Endothelial cell (in vitro differentiated cells): Measurements from ENCODE around the gene UGGT2. TPM values are rescaled to one million over a fixed set of nuclear protein-coding genes. Genes with fewer than 3 reads are reported as not detected.

ENCODE experiments used
- DNase-seq: peaks from one replicate; pipeline ENCODE4 v3.0.0; 2021; ENCODE audit warnings: low spot score
- H3K27ac Mint-ChIP-seq: one replicate; pipeline ENCODE4 v1.8.0; 2021; ENCODE audit warnings: mixed read lengths, inconsistent platforms; ENCODE audit not compliant: unreplicated experiment
- H3K27me3 Mint-ChIP-seq: one replicate; pipeline ENCODE4 v1.8.0; 2021; ENCODE audit warnings: mild to moderate bottlenecking, moderate library complexity, mixed read lengths, inconsistent platforms; ENCODE audit not compliant: unreplicated experiment
- H3K36me3 Mint-ChIP-seq: one replicate; pipeline ENCODE4 v1.8.0; 2021; ENCODE audit warnings: mild to moderate bottlenecking, low read depth, mixed read lengths, inconsistent platforms; ENCODE audit not compliant: unreplicated experiment
- H3K4me1 Mint-ChIP-seq: one replicate; pipeline ENCODE4 v1.8.0; 2021; ENCODE audit warnings: mild to moderate bottlenecking, mixed read lengths, inconsistent platforms; ENCODE audit not compliant: unreplicated experiment
- H3K4me3 Mint-ChIP-seq: one replicate; pipeline ENCODE4 v1.8.0; 2021; ENCODE audit warnings: mild to moderate bottlenecking, mixed read lengths, inconsistent platforms; ENCODE audit not compliant: unreplicated experiment
- H3K9me3 Mint-ChIP-seq: one replicate; pipeline ENCODE4 v1.8.0; 2021; ENCODE audit warnings: mixed read lengths, inconsistent platforms; ENCODE audit not compliant: unreplicated experiment
- total RNA-seq: library from RNA; stranded (reverse); fragmentation: NEBNext Ultra II Directional; extraction: Animal tissue kit (Norgen Biotek cat#: 25700); gene quantifications from one replicate; pipeline ENCODE4 v1.2.1, GENCODE V29; 2021; ENCODE audit not compliant: unreplicated experiment
- TF ChIP-seq, protein P1 (sequence below): fragments of 200-600 bp; sonication (generic); IDR thresholded peaks from one replicate; pipeline ENCODE4 v1.5.0; 2021; ENCODE audit warnings: antibody characterized with exemption; ENCODE audit not compliant: unreplicated experiment

UGGT2 gene
- total RNA-seq, 1 donor from 2014 or later, result 23.7 TPM

- Mint-ChIP-seq H3K36me3 (peaks cover 11% of the 10 kb centered on the region), H3K27me3 (no peaks in the 10 kb centered on the region), H3K4me1 (peaks cover 6% of the 10 kb centered on the region), H3K9me3 (no peaks in the 10 kb centered on the region), H3K27ac (no peak overlapping the region), H3K4me3 (no peak overlapping the region)
- TF ChIP-seq, protein P1, sequence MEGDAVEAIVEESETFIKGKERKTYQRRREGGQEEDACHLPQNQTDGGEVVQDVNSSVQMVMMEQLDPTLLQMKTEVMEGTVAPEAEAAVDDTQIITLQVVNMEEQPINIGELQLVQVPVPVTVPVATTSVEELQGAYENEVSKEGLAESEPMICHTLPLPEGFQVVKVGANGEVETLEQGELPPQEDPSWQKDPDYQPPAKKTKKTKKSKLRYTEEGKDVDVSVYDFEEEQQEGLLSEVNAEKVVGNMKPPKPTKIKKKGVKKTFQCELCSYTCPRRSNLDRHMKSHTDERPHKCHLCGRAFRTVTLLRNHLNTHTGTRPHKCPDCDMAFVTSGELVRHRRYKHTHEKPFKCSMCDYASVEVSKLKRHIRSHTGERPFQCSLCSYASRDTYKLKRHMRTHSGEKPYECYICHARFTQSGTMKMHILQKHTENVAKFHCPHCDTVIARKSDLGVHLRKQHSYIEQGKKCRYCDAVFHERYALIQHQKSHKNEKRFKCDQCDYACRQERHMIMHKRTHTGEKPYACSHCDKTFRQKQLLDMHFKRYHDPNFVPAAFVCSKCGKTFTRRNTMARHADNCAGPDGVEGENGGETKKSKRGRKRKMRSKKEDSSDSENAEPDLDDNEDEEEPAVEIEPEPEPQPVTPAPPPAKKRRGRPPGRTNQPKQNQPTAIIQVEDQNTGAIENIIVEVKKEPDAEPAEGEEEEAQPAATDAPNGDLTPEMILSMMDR, result no peak
- DNase-seq, result no peak
These were observed 32.3 kb downstream of the UGGT2 start for GRCh38 chr13:96020931-96021330.

- no peaks in the 10 kb centered on the region for H3K9me3 Mint-ChIP-seq
- TF ChIP-seq, protein P1, result peak; percentile 62
- H3K4me3 Mint-ChIP-seq, result no peak overlapping the region
- no peak overlapping the region for H3K27ac Mint-ChIP-seq
- DNase-seq, result peak; percentile 55
- no peaks in the 10 kb centered on the region for H3K27me3 Mint-ChIP-seq
- H3K4me1 Mint-ChIP-seq, result peaks cover 6% of the 10 kb centered on the region
- H3K36me3 Mint-ChIP-seq, result peaks cover 14% of the 10 kb centered on the region
These were observed 33.0 kb downstream of the UGGT2 start for GRCh38 chr13:96020155-96020575.

GRCh38 chr13:96018135-96018534 is 35.1 kb downstream of the UGGT2 start:
- no peaks in the 10 kb centered on the region for H3K27me3 Mint-ChIP-seq
- DNase-seq, result no peak
- H3K36me3 Mint-ChIP-seq, result peaks cover 14% of the 10 kb centered on the region
- TF ChIP-seq, protein P1, result no peak
- H3K4me3 Mint-ChIP-seq, result no peak overlapping the region
- no peak overlapping the region for H3K27ac Mint-ChIP-seq
- no peaks in the 10 kb centered on the region for H3K9me3 Mint-ChIP-seq
- no peaks in the 10 kb centered on the region for H3K4me1 Mint-ChIP-seq

DNA sequence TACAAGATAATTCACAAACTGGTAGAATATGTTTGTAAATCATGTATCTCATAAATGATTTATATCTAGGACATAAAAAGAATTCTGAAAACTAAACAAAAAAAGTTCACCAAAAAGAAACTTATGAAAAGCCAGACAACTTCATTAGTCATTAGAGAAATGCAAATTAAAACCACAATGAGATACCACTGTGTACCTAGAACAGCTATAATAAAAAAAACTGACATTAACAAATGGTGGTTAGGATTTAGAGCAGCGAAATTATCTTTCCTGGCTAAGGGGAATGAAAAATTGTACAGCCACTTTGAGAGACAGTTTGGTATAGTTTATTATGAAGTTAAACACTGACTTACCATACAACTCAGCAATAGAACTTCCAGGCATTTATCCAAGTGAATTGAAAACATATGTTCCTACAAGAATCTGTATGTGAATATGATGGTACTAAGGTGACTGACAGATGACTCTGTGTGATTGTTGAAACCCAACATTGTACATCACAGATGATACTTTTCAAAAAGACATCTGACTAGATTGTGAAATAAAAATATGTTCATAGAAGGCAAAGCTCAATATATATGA is 41.8 kb downstream of the UGGT2 start:
- TF ChIP-seq, protein P1, result no peak
- no peaks in the 10 kb centered on the region for H3K9me3 Mint-ChIP-seq
- H3K36me3 Mint-ChIP-seq, result peaks cover 19% of the 10 kb centered on the region
- no peak for DNase-seq
- H3K4me1 Mint-ChIP-seq, result no peaks in the 10 kb centered on the region
- H3K27ac Mint-ChIP-seq, result no peak overlapping the region
- no peaks in the 10 kb centered on the region for H3K27me3 Mint-ChIP-seq
- no peak overlapping the region for H3K4me3 Mint-ChIP-seq

DNA sequence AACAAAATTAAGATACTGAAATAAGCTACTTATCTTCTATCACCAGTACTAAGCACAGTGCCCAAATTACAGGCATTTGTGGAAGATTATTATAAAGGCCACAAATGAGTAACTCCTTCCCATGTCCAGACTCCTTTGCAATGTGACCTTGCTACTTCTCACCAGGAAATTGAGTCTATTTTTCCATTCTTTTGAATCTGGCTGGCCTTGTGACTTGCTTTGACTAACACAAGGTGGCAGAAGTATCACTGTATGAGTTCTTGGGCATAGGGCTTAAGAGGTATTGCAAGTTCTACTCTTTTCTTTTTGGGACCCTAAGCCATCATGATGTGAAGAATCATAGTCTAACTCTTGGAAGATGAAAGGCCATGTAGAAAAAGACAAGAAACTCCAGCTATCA is 49.9 kb downstream of the UGGT2 start:
- H3K4me1 Mint-ChIP-seq, result peaks cover 6% of the 10 kb centered on the region
- TF ChIP-seq, protein P1, result no peak
- H3K9me3 Mint-ChIP-seq, result no peaks in the 10 kb centered on the region
- no peaks in the 10 kb centered on the region for H3K27me3 Mint-ChIP-seq
- H3K4me3 Mint-ChIP-seq, result no peak overlapping the region
- H3K36me3 Mint-ChIP-seq, result peaks cover 19% of the 10 kb centered on the region
- DNase-seq, result no peak
- H3K27ac Mint-ChIP-seq, result no peak overlapping the region
